Measurements from ENCODE around the gene LAMTOR4.

DNA sequence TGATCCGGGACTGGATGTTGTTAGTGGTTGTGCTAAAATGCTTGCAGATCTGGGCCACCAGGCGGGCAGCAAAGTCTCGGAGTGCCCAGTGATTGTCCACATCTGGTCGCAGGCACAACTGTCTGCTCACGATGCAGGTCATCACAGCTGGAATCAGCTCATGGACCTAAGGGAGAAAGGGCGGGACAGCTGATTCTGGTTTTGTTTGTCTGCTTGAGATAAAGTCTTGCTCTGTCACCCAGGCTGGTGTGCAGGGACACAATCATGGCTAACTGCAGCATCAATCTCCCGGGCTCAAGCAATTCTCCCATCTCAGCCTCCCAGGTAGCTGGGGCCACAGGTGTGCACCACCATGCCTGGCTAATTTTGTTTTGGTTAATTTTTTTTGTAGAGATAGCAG, 37.6 kb upstream of the LAMTOR4 start:
- TF ChIP-seq, protein P1, sequence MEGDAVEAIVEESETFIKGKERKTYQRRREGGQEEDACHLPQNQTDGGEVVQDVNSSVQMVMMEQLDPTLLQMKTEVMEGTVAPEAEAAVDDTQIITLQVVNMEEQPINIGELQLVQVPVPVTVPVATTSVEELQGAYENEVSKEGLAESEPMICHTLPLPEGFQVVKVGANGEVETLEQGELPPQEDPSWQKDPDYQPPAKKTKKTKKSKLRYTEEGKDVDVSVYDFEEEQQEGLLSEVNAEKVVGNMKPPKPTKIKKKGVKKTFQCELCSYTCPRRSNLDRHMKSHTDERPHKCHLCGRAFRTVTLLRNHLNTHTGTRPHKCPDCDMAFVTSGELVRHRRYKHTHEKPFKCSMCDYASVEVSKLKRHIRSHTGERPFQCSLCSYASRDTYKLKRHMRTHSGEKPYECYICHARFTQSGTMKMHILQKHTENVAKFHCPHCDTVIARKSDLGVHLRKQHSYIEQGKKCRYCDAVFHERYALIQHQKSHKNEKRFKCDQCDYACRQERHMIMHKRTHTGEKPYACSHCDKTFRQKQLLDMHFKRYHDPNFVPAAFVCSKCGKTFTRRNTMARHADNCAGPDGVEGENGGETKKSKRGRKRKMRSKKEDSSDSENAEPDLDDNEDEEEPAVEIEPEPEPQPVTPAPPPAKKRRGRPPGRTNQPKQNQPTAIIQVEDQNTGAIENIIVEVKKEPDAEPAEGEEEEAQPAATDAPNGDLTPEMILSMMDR (IDR thresholded peaks at IDR 0.05; ENCODE audit: insufficient read depth, low read length) = no peak
- no peak for TF ChIP-seq GABPA (IDR thresholded peaks at IDR 0.05; ENCODE audit: low read depth)
- TF ChIP-seq POLR2AphosphoS5 (IDR thresholded peaks at IDR 0.05; ENCODE audit: low read depth) = no peak
- TF ChIP-seq REST (IDR thresholded peaks at IDR 0.05; ENCODE audit: insufficient replicate concordance, low read depth) = no peak

Data from HL-60 (cell line).